HUDEP-2 (cell line): ENCODE measurements around the gene EXT2.
A peak's percentile ranks its signal among the peaks of the same experiment; 100 is the strongest.

Experiments used
- DNase-seq, 76 experiments: peaks; one replicate each; lab custom pipeline; 2025; ENCODE audit not compliant: unreplicated experiment in 76 of 76; lab: John Stamatoyannopoulos, UW

Gene EXT2

DNA sequence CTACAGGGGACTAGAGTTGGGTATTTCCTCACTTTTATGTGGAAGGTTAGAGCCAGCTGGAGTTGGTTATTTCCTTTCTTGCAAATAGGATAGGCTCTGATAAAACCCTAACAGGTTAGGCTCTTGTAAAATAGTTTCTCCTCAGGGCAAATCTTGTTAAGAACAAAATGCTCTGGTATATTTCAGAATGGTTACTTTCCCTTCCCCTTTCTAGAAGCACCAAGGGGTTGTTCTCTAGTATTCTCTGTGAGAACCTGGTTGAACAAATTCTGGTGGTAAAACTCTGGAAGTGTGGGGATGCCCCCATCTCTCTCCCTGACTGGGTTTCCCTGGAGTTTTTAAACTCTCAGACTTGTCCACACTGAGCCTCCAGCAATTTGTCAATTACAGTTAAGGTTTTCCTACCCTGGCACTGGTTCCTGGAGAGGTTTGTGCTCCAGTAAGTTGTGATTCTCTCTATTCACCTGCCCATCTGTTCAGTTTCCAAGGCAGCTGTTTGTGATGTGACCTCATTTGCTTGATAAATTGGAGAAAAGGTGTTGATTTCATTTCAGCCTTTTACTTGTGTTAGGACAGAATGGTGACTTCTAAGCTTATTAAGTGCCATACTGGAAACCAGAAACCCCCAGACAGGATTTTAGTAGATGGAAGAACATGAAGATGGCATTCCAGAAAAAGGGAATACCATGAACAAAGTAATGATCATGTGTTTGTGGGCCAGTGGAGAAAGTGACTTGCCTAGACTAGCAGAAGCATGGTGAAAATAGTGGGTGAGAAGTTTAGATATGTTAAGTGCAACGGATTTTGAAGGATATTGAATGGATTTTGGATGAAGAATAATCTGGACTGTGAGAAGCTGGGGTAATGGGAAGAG, 64.6 kb downstream of the EXT2 start:
- no peak for DNase-seq

DNA sequence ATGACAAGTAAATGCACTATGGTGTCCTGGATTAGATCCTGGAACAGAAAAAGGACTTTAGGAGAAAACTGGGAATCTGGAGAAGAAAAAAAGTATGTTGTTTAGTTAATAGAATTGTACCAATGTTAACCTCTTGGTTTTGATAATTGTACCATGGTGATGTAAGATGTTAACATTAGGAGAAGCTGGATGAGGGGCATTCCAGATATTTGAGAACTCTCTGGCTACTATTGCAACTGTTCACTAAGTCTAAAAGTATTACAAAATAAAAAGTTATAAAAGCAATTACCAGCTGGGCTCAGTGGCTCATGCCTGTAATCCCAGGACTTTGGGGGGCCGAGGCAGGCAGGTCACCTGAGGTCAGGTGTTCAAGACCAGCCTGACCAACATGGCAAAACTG, 66.5 kb downstream of the EXT2 start:
- no peak for DNase-seq

DNA sequence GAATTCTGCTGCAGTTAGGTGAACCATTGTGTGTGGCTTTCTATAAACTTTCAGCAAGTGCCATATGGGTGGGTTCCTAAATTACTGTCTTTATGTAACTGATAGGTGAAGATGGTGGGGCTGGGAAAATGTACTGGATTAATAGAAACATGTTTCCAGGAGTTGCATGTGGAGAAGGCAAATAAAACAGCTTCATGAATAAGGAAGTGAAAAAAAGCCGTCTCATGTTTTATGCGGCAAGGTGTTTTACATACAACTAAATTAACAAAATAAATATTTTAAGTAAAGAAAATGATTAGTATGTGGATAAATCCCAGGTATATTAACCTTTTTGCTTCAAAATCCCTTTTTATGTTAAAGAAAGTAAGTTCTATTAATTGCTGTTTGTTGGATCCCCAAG, 67.2 kb downstream of the EXT2 start:
- DNase-seq, result no peak

DNA sequence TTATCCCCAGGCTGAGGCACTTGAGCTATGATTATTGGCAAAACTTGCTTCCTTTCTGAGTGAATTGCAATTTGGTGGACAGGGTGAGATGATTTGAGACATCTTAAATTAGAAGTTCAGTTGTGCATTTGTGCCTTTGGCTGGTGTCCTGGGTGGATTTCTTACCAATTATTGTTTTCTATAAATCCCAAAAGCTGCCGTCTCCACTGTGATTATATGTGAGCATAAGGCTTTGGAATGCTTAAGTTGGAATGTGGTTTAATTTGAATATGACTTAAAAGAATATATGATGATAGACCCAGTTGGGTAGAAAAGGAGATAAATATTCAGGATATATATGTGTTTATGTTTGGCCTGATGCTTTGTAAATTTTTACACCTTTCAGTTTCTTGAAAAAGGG, 70.0 kb downstream of the EXT2 start:
- DNase-seq, result no peak

DNA sequence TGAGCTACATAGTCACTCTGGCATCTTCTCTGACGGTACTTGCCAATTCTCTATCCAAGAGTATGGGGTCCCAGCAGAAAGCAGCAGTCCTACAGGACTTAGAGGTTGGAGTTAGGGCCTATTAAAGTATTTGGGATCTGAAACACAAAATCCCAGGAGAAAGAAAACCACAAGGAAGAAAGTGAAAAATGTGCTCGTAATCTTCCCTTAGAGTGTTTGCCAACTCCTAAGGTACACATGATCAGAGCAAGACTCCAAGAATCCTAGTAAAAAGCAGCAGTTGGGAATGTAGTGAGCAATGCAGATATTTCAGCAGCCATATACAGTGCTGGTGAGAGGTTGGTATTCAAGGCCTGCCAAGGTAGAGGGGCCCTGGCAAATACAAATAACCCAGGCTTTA, 71.6 kb downstream of the EXT2 start:
- no peak for DNase-seq

DNA sequence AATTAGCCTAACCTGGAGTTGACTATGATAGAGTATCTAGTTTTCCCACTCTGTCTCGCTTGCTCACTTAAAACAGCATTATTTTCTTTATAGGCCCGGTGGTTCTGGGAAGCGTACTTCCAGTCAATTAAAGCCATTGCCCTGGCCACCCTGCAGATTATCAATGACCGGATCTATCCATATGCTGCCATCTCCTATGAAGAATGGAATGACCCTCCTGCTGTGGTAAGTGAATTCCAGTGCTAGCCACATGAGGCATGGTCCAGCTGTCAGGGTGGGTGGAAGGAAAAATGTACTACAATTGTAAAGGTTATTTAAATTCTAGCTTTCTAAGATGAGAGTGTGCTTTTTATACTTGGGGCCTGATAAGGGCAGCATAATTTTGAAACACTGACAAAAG, 76.0 kb downstream of the EXT2 start:
- DNase-seq, result no peak

DNA sequence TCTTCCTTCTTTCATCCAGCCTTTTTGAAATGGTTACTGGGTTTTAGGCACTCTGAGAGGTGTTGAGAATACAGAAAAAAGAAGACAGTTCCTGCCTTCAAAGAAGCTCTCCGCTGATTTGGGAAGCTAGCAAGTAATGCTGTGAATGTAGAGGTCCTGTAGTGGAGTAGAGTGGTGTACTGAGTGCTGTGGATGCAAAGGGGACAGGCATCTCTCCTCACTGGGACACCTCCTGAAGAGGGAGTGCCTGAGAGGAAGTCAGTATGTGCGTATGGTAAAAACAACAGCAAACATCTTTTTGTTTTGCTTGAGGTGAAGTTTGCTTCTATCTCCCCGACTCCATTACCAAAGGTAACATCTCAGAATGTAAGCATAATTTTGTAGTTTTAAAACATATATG, 77.5 kb downstream of the EXT2 start:
- DNase-seq, result no peak

DNA sequence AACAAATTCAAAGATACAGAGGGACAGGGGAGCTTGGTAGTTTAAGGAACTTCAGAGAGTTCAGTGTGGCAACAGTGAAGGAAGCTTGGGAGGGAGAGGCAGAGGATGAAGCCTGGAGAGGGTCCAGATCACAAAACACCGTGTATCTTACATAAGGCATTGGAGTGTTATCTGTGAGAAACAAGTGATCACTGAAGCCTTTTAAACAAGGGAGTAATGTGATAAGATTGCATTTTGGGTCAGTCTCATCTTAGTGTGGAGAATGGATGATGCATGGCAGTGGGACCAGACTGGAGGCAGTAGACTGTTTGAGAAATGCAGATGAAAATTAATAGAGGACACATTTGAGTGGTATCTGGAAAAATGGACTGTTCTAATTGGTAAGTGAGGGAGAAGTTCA, 79.4 kb downstream of the EXT2 start:
- peak in 47 of 76 experiments; percentile 2 to 73 (median 33) for DNase-seq

DNA sequence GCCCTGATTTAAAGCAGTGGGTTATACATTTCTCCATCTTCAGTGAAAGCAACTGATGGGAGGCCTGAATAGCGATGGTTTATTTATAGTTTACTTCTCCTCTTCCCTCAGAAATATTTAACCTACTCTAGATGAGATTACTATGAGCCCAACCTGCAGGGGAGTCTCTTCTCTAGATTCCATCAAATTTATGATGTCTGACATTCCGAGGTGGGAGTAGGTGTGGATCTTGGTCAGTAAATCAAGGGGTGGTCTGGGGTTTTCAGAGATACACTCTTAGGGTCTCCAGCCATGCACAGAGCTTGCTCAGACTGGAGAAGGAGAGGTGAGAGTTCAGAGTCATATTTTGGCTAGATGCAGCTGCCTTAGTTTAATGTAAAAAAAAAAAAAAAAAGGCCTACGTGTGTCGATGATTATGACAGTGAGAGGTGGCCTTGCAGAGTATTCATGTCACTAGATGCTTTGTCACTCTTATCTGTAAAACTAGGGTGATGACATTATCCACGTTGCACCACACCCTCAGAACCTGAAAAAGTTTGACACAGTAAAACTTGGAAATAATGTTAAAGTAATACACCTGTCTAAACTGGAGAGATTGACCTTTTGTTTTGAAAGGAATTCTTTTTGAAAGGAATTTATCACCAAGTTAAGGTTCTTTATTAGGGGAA, 81.2 kb downstream of the EXT2 start:
- DNase-seq, result no peak

DNA sequence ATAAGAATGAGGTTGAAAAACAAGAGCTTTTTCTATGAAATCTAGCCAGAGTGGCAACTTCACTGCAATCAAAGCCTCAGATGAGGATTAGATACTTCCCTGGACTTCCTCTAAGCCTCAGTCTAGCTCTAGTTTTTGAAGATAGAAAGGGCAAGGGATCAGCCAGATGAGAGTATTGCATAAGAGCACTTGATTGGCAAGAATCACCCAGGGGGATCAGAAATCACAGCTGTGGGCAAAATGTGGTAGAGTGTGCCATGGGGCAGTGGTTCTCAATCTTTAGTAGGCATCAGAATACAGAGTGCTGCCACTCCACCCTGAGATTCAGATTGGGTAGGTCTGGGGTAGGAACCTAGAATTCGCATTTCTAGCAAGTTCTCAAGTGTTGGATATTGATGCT, 82.4 kb downstream of the EXT2 start:
- DNase-seq, result no peak

DNA sequence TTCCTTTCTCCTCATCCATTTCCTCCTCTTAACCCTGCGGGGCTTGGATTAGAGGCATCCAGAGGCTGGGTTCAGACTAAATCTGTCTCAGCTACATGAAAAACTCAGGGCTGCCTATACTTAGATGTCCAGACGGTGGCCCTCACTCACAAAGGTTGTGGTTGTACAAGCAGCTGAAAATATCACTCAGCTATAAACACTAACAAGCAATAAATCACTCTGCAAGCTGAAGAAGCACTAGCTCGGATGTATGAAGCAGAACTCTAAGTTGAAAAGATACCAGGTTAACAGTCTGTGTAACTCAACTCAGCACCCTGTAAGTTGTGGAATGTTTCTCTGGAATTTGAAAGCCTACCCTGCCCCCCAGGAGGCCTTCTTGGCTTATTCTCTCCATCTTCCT, 82.9 kb downstream of the EXT2 start:
- no peak for DNase-seq

DNA sequence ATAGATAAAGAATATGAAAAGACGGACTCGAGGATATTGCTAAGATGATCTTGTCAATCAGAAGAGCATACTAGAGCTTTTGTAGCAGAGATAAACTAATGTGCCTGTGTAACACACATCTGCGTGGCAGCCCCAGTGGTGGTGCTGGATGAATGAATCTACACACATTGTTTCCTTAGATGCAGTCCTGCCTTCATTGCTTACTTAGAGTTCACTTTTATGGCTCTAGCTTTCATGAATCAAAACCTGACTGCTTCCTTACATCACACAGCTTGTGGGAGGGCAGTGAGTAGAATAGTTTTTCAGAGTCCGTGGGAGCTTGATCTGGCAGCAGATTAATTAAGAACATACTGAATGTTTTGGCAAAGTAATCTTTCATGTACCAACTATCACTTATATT, 83.7 kb downstream of the EXT2 start:
- DNase-seq, result no peak

DNA sequence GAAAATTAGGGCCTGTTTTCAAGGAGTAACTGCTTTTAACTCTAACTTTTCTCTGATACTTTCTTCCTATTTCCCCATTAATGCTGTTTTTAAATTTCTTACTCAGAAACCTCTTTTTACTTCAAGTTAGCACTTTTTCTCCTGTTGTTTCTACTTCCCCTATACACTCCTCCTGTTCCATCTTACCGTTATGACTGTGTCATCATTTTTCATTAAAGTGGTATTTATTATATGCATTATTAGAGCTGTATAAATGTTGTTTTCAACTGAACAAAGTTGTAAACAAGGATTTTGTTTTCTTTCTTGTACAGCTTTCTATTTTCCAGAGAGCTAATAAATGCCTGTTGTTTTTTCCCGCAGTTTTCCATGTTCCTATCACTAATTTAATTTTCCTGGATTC, 84.6 kb downstream of the EXT2 start:
- no peak for DNase-seq

DNA sequence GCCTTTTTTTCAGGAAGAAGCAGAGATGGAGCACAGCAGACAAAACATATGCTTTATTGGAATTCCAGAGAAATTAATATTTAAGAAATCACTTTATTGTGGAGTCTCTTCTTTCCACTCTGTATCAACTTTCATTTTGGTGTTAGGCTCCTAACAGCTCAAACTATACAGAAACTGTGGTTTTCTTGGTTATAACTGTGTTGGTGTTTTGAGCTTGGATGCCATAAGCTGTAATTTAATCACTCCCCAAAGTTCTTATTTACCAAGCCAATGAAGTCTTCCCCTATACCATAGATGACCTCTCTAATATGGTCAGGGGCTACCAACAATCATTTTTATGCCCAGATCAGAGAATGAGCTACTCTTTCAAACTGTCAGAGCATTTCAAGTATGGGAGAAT, 90.0 kb downstream of the EXT2 start:
- no peak for DNase-seq

DNA sequence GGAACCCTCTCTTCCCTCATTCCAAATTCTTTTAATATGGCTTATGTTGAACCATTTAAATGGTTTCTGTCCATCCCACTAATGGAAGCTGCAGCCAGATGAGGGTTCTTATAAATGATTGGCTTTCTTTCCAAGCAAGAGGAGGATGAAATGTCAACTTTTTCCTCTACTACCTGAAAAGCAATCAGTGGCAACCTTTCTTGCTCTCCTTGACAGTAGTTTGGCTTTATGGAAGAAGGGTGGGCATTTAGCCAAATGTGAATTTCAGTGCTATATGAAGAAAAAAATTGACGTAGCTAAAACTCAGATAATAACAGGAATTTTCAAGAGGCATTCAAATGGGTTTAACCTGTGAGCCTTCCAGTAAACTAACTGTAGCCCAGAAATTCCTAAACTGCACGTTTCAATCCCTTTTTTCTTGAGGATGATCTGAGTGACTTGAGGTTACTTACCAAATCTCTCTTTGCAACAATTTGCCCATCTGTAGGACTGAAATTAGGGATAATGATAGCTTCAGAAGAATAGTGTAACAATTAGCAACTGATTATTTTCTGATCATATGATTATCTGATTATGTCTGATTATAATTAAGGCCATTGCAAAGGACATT, 90.9 kb downstream of the EXT2 start:
- no peak for DNase-seq

DNA sequence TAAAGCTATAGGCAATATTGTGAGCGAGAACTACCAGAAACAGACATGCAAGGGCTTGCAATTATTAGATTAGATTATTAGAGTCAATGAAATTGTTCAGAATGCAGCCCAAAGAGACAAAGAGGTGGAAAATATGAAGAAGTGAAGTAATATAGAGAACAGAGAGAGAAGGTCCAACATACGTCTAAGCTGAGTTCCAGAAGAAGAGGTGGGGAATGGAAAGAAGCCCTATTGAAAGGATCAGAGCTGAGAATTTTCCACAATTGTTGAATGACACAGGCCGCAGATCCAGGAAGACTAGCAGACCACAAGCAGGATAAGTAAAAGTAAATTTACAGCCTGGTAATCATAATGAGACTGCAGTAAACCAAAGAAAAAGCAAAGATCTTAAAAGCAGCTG, 93.2 kb downstream of the EXT2 start:
- no peak for DNase-seq

DNA sequence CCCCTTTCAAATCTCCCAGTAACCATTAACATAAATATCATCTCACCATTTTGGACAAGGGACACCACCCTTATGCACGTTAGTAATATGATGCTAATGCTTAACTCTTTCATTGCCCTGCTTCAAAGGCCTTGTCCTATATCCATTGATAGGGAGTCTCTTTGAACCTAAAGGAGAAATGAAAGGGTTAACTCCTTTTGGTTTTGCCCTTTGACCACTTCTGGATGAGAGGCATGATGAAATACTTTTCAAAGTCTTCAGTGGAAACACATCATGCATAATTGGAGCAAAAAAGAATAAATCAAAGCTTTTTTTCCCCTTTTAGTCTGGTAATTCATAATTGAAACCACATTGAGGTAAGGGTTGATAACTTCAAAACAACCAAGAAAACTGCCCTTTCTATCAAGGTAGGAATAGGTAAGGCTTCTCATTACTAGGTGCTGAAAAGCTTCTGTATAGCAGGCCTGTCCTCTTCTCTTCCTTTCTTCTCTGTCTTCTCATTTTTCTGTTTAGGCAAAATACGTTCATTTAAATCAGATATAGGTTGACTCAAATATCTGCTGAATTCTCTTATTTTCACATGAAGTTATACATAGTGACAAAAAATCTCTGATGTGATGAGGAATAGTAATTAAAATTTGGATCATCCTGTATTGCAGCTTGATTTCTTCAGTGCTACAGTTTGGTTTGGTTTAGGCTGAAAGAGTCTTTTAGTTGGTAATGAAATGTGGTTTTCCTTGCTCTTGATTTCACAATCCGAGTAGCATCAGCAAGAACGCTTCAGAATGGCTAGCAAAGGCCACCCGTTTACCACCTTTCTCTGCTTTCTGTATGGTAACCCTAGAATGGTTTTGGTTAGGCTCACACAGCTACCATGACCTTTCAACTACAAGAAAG, 94.8 kb downstream of the EXT2 start:
- no peak for DNase-seq

DNA sequence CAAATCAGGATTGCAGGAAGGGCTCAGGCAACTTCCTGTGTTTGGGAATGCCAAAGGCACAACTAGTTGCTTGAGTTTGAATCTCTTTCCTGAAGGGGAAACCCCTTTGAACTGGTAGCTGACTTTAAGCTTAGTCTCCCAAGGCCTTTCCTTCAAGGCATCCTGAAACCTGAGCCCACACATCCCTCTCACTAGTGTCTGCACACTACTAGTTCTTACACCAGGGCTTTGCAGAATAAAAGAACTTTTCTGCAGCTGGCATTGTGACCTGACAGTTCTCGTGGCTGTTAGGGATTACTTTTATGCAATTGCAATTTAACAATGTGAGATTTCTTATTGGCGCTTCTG, 95.4 kb downstream of the EXT2 start:
- no peak for DNase-seq

DNA sequence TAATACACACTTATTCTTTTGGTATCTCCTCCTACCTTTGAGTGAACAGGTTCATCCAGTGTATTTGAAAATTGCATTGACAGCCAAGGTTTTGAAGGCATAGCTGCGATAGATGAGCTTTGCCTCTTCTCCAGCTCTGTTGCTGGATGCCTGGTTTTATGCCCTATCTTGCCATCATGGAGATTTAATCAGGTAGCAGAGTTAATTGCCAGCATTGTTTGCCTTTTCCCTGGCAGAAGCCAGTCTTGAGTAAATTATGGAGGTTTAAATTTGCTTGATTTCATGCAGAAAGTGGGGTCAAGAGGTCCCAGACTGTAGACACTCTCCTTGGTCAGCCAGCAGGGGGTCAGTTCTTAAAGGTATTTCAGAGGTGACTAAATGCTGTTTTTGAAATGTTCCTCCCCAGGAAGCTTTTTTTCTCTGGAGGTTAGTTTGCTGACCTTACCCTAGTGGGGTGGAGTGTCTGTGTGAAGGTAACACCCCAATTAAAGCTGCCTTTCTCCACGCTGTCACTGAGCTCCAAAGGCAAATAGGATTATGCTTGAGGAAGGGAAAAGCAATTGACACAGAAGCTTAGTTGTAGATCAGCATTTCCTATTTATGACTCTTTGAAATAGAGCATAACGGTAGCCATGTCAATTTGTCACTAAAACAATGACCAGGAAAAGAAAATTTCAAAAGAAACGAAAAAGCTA, 96.0 kb downstream of the EXT2 start:
- DNase-seq, result no peak

DNA sequence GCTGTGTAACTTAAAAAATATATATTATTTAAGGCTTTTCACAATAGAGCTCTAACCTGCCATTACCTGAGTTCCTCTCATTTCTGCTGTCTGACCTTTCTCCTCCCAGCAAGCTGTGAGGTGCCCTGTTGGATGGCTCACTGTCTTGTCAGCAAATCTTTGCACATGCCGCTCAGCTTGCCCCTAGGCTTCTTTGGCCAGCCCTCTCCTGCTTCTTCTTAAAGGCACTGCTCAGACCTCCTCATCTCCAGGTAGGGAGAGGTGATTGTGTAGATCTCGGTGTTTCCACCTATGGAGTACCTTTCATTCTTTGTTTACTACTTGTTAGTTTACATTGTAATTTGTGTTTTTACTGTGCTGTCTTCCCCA, 96.5 kb downstream of the EXT2 start:
- no peak for DNase-seq
